Natural killer cell (primary cell): Measurements from ENCODE around the gene LYSMD1. TPM values are rescaled to one million over a fixed set of nuclear protein-coding genes. Genes with fewer than 3 reads are reported as not detected.

Experiments
- ATAC-seq, 3 donors: fragments of 150-1000 bp in 2 of 3; fragments of 200-7000 bp in 1 of 3; cut with Tn5 transposase; 1 replicate in 1 of 3; 2 replicates in 2 of 3; pipeline ENCODE4 v1.10.0; 2021; ENCODE audit warnings: mild to moderate bottlenecking in 2 of 3, moderate library complexity in 2 of 3
- DNase-seq, 2 donors: peaks; one replicate each; pipeline versions ENCODE4 v3.0.0 to v3.0.0-alpha.2; 2013 to 2021; ENCODE audit warnings: mixed read lengths in 1 of 2
- H3K27ac ChIP-seq: one replicate; pipeline ENCODE4 v1.5.1; 2013; ENCODE audit warnings: mild to moderate bottlenecking, low read length
- H3K27me3 ChIP-seq: one replicate; pipeline ENCODE4 v1.6.1; 2013; ENCODE audit warnings: low read length; ENCODE audit not compliant: control insufficient read depth, insufficient read depth
- H3K36me3 ChIP-seq: one replicate; pipeline ENCODE4 v1.6.1; 2013; ENCODE audit warnings: low read length; ENCODE audit not compliant: control insufficient read depth, insufficient read depth
- H3K4me1 ChIP-seq: one replicate; pipeline ENCODE4 v1.6.1; 2013; ENCODE audit warnings: low read length; ENCODE audit not compliant: control insufficient read depth, insufficient read depth
- H3K4me3 ChIP-seq: one replicate; pipeline ENCODE4 v1.5.1; 2013; ENCODE audit warnings: low read length
- H3K9me3 ChIP-seq: one replicate; pipeline ENCODE4 v1.6.1; 2013; ENCODE audit warnings: low read length; ENCODE audit not compliant: control insufficient read depth, insufficient read depth
- H3K27ac Mint-ChIP-seq, 2 donors: one replicate each; pipeline ENCODE4 v1.8.0; 2022; ENCODE audit warnings: mild to moderate bottlenecking in 2 of 2, mixed read lengths in 2 of 2, moderate library complexity in 1 of 2
- H3K27me3 Mint-ChIP-seq, 2 donors: one replicate each; pipeline ENCODE4 v1.8.0; 2022; ENCODE audit warnings: low read depth in 2 of 2, mixed read lengths in 2 of 2
- H3K36me3 Mint-ChIP-seq: one replicate; pipeline ENCODE4 v1.8.0; 2022; ENCODE audit warnings: mixed read lengths
- H3K4me1 Mint-ChIP-seq, 2 donors: one replicate each; pipeline ENCODE4 v1.8.0; 2022; ENCODE audit warnings: mixed read lengths in 2 of 2
- H3K4me3 Mint-ChIP-seq: one replicate; pipeline ENCODE4 v1.8.0; 2022; ENCODE audit warnings: mild to moderate bottlenecking, moderate library complexity, mixed read lengths
- H3K9me3 Mint-ChIP-seq, 2 donors: one replicate each; pipeline ENCODE4 v1.8.0; 2022; ENCODE audit warnings: mixed read lengths in 2 of 2
- CTCF ChIP-seq: fragments of 200-600 bp; IDR thresholded peaks from one replicate; pipeline ENCODE4 v1.8.0; 2022; ENCODE audit warnings: antibody characterized with exemption
- WGBS: methylation state at CpG from one replicate; pipeline ENCODE4 v1.1.7; 2013; ENCODE audit warnings: missing lambda C conversion rate; ENCODE audit not compliant: insufficient coverage; 5-methylcytosine and 5-hydroxymethylcytosine counted together
- intact Hi-C: fragments of 100-400 bp; cut with micrococcal nuclease; formaldehyde crosslinking; loops from one replicate; pipeline ENCODE4 v1.14.2; 2022
- total RNA-seq, 4 donors: library from RNA; stranded (reverse); fragments of 120-200 nt in 1 of 4; gene quantifications; one replicate each; pipeline versions ENCODE4 v1.2.3 to v1.2.4, GENCODE V29; 2013 to 2022

Gene LYSMD1
- total RNA-seq, 3 donors from 2014 or later (not counting 1 experiment from before 2014, with no cell fraction given) = 1.0 to 1.7 (median 1.2) TPM

DNA sequence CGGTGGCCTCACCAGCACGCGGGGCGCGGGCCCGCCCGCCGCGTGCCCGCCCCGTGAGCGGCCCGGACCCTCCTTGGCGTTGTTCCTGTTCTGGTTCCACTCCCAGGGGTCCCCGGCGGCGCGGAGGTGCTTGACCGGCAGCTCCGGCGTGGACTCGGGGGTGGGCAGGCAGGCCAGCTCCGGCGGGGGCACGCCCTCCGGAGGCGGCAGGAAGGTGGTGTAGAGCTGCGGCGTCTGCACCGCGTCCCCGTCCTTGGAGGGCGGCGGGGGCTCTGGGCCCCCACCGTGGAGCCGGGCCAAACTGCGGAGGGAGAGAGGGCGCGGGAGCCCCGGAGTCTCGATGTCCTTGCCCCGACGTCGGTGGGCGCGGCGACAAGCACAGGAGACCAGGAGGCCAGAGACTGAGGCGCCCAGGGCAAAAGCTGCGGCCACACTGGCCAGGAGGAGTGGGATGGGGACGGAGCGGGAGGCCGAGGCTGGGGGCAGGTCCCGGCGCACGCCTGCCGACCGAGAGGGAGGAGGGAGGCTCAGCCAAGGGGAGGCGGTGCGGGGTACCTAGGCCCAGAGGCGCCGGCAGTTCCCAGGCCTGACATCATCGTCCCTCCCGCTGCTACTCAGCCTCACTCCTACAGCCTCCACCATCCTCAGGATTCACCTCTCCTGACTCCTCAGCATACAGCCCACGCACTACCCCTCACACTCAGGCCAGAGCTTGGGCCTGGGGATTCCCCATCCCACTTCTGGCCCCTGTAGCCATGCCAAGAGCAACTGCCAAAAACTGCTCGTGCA, 32.5 kb downstream of the LYSMD1 start:
- no peak overlapping the region for H3K27ac ChIP-seq
- no peaks in the 10 kb centered on the region for H3K9me3 Mint-ChIP-seq
- no peaks in the 10 kb centered on the region for H3K27me3 ChIP-seq
- peaks cover 12 to 22% of the 10 kb centered on the region in 2 donors for H3K4me1 Mint-ChIP-seq
- intact Hi-C loops = no loop called here
- H3K27ac Mint-ChIP-seq = no peak overlapping the region
- H3K27me3 Mint-ChIP-seq = no peaks in the 10 kb centered on the region
- ATAC-seq (no peak), DNase-seq (no peak)
- H3K36me3 Mint-ChIP-seq = no peaks in the 10 kb centered on the region
- TF ChIP-seq CTCF = no peak
- peaks cover 14% of the 10 kb centered on the region for H3K4me1 ChIP-seq
- no peaks in the 10 kb centered on the region for H3K36me3 ChIP-seq
- H3K9me3 ChIP-seq = no peaks in the 10 kb centered on the region
- H3K4me3 Mint-ChIP-seq = no peak overlapping the region
- WGBS = 96% methylated on average over 65 of the region's 65 CpGs
- no peak overlapping the region for H3K4me3 ChIP-seq

- no peaks in the 10 kb centered on the region for H3K27me3 Mint-ChIP-seq
- H3K27ac Mint-ChIP-seq = no peak overlapping the region
- H3K9me3 Mint-ChIP-seq = no peaks in the 10 kb centered on the region
- ATAC-seq = no peak
- no peak overlapping the region for H3K4me3 ChIP-seq
- 96% methylated on average over 74 of the region's 74 CpGs for WGBS
- intact Hi-C loops = no loop called here
- H3K27ac ChIP-seq = no peak overlapping the region
- H3K4me1 ChIP-seq = peaks cover 14% of the 10 kb centered on the region
- no peaks in the 10 kb centered on the region for H3K36me3 Mint-ChIP-seq
- no peaks in the 10 kb centered on the region for H3K9me3 ChIP-seq
- peaks cover 12 to 22% of the 10 kb centered on the region in 2 donors for H3K4me1 Mint-ChIP-seq
- no peak overlapping the region for H3K4me3 Mint-ChIP-seq
- TF ChIP-seq CTCF = no peak
- DNase-seq = no peak
- no peaks in the 10 kb centered on the region for H3K27me3 ChIP-seq
- no peaks in the 10 kb centered on the region for H3K36me3 ChIP-seq
Measured at GRCh38 chr1:151132335-151133017, 33.2 kb downstream of the LYSMD1 start.

DNA sequence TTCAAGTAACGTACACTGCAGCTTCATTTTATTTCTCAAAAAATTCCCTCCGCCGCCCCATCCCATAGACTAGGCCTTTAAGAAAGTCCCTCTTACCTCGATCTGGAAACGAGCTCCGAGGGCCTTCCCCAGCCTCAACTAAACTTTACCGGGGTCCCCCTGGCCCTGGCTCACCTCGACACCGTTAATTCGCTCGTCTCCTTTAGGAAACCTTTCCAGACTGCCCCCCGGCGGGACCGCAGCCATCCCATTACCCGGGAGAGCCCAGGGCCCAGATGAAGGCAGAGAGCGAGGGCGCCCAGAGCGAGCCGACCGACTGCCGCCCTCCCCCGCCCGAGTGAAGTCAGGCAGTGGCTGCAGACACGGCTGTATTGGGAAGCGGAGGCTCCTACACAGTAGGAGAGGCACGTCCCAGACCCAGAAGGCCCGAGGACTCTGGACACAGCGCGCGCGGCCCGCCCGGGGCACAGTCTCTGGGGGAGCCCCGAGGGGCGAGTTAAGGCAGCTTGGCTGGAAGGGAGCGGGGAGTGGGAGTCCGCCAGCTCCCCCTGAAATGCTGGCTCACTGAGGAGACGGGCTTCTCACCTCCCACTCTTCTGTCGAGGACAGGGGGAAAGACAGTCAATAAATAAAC, 33.9 kb downstream of the LYSMD1 start:
- Mint-ChIP-seq H3K36me3 (no peaks in the 10 kb centered on the region), H3K9me3 (no peaks in the 10 kb centered on the region), H3K27me3 (no peaks in the 10 kb centered on the region), H3K4me1 (peaks cover 12 to 21% of the 10 kb centered on the region in 2 donors), H3K27ac (peak overlapping the region; percentile 53 to 71), H3K4me3 (peak overlapping the region; percentile 86)
- Histone ChIP-seq H3K4me1 (peaks cover 14% of the 10 kb centered on the region), H3K4me3 (peak overlapping the region; percentile 17), H3K27me3 (no peaks in the 10 kb centered on the region), H3K9me3 (no peaks in the 10 kb centered on the region), H3K36me3 (no peaks in the 10 kb centered on the region), H3K27ac (no peak overlapping the region)
- no peak for TF ChIP-seq CTCF
- ATAC-seq (no peak), DNase-seq (no peak)
- 85% methylated on average over 39 of the region's 39 CpGs for WGBS
- intact Hi-C loops = no loop called here
